ENCODE results near the gene MMP11. TPM values are rescaled to one million over a fixed set of nuclear protein-coding genes. Genes with fewer than 3 reads are reported as not detected.

Gene MMP11, protein sequence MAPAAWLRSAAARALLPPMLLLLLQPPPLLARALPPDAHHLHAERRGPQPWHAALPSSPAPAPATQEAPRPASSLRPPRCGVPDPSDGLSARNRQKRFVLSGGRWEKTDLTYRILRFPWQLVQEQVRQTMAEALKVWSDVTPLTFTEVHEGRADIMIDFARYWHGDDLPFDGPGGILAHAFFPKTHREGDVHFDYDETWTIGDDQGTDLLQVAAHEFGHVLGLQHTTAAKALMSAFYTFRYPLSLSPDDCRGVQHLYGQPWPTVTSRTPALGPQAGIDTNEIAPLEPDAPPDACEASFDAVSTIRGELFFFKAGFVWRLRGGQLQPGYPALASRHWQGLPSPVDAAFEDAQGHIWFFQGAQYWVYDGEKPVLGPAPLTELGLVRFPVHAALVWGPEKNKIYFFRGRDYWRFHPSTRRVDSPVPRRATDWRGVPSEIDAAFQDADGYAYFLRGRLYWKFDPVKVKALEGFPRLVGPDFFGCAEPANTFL
- total RNA-seq, result 0.46 and 1.3 TPM in 2 replicates

DNA sequence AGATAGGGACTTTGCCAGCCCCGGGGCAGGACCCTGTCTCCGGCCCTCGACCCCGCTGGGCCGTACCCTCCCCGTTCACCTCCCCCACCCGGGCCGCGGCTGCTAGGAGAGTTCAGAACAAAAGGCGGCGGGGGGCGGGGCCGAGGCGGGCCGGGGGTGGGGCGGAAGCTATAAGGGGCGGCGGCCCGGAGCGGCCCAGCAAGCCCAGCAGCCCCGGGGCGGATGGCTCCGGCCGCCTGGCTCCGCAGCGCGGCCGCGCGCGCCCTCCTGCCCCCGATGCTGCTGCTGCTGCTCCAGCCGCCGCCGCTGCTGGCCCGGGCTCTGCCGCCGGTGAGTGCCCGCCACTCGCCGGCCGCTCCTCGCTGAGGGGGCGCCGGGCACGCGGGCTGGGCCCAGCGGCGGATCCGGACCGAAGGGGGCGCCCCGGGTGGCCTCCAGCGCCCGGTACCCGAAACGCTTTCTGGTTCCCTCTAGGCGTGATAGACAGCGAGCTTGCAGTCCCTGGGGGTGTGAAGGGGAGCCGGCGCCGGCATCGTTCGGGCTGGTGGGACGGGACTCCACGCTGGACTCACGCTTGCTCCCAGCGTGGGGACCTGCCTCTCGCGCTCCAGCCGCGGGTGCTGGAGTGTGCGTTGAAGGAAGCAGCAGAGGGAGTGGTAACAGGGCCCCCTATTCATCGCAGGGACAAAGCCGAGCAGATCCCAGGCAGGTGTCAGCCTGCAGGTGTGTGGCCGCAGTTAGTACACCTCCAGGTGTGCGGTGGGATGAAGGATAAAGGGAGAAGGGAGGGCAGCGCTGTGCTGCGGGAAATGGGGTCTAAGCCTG, at the start of gene MMP11:
Gene MMP11, plus strand, starts transcription at position 201 of the 825 bp plus-strand sequence. Its CDS starts 22 bp downstream, at position 223.

DNA sequence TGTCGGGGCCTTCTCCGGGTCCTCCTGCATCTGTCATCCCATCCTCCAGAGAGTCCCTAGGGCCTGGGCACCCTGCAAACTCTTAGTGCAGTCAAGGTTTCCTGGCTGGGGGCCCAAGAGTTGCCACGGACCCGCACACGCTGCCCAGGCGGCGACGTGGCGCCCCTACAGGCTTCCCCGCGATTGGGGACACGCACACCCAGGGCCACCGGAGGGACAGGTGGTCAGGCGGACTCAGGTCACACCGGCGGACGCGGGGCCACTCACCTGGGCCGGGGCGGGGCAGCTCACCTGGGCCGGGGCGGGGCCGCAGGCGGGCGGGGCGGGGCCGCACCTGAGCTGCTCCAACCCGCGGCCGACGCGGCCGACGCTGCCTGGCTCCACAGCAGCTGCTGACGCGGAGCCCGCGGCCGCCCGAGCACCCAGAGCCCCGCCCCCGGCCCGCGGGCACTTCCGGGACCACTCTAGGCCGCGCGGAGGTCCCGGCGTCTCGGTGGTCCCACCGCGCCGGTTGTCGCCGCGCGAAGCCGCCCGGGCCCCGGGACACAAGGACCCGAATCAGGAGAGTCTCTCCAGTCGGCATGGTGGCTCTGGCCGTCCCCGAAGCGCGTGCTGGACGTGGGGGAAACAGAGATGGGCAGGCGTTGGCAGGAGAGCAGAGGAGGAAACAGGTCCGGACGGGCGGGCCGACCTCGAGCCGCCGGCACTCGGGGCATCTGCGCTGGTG, 21.8 kb upstream of the MMP11 start, which contains the start of gene ZNF70:
Gene ZNF70, minus strand, starts transcription at position 399 of the 727 bp plus-strand sequence. CDS start 5,972 bp downstream, outside the sequence.

DNA sequence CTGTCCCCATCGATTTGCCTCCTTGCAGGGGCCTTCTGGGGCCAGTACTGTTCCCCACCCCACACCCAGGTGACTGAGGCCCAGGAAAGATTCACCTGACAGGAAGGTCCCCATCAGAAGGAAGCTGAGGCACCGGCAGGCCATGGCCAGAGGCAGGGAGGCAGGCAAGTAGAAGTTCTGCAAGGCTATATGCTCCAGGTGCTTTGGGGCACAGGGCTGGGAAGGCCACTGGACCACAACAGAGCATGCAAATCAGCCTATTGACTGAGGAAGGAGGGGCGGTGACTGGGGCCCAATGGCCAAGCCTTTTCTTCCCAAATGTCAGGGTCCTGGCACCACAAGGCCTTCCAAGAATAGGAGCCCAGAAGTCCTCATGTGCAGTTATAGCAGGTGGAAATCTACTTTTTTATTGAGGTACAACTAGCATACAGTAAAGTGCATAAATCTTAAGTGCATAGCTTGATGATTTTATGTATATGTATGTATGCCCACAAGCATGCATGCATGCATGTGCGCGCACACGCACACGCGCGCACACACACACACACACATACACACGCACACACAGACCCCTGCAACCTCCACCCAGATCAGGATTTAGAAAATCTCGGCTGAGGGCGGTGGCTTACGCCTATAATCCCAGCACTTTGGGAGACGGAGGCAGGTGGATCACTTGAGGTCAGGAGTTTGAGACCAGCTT, 18.3 kb upstream of the MMP11 start, which contains the start of gene VPREB3:
Gene VPREB3, minus strand, starts transcription at position 206 of the 700 bp plus-strand sequence. Its CDS starts 62 bp downstream, at position 144.

GRCh38 chr22:23762842-23763578, 9.6 kb upstream of the MMP11 start, which contains the start of gene C22orf15:
C22orf15 (plus strand) TSS chr22:23762990; CDS start chr22:23763307, 317 bp downstream.

DNA sequence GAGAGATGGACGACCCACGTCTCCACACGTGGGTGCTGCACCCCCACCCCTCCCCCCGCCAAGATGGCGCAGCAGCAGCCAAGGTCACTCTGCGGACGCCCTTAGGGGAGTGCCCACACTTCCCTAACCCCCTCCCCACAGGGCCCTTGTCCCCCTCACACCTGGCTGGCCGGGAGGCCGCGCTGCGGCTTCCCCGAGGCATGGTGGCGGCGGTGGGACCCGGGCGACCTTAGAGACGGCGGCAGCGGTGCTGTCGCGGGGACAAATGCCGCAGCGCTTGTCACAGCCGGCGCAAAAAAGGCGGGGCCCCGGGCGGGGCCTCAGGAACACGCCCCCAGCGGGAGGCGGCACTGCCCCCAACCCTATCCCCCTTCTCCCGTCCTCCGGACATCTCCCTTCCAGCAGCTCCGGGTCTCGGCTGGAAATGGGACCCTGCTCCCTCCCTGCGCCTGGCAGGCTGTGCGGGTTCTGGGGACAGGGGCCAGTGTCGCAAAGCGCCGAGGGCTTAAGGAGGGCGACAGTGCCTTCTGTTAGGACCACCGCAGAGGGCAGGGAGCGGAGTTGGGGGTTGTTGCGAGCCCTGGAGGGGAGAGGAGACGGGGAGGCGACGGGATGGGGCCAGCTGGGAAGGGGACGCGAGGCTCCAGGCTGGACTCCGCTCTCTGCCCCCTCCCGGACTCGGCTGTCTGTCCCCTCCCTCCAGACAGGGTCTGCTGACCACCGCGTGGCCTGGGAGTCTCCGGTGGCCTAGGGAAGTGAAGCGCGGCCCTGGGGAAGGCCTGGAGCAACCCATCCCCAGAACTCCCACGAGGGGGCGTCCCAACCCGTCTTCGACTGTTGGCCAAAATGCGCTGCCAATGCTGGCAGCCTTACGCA, 4.7 kb upstream of the MMP11 start, which contains the start of gene CHCHD10:
Gene CHCHD10, minus strand, starts transcription at position 300 of the 876 bp plus-strand sequence. Its CDS starts 98 bp downstream, at position 202.

GRCh38 chr22:23786752-23787599, 14.3 kb downstream of the MMP11 start, which contains the start of gene SMARCB1:
SMARCB1 (plus strand) TSS chr22:23786966; CDS start chr22:23787170, 204 bp downstream.

Other genes with a start within 250 kb of the MMP11 start
- not detected in 2 replicates for gene IGLL1, start 192.6 kb upstream of the MMP11 start, total RNA-seq
- not detected in 2 replicates for gene DRICH1, start 140.5 kb upstream of the MMP11 start, total RNA-seq
- gene RGL4, start 81.8 kb upstream of the MMP11 start, total RNA-seq, result not detected in 2 replicates
- gene ZNF70, start 21.7 kb upstream of the MMP11 start, total RNA-seq, result 1.4 and 1.6 TPM in 2 replicates
- not detected in 2 replicates for gene VPREB3, start 18.4 kb upstream of the MMP11 start, total RNA-seq
- gene C22orf15, start 9.9 kb upstream of the MMP11 start, total RNA-seq, result 0.35 TPM in 1 of 2 replicates, not detected in the other
- 0.98 and 7.2 TPM in 2 replicates for gene CHCHD10, start 4.9 kb upstream of the MMP11 start, total RNA-seq
- 89.9 and 90.7 TPM in 2 replicates for gene SMARCB1, start 14.1 kb downstream of the MMP11 start, total RNA-seq
- 1.4 and 2.8 TPM in 2 replicates for gene DERL3, start 66.2 kb downstream of the MMP11 start, total RNA-seq
- 4.1 and 10.6 TPM in 2 replicates for gene SLC2A11, start 85.0 kb downstream of the MMP11 start, total RNA-seq
- gene MIF, start 121.5 kb downstream of the MMP11 start, total RNA-seq, result 1,048 and 1,082 TPM in 2 replicates
- gene GSTT2B, start 188.3 kb downstream of the MMP11 start, total RNA-seq, result 0.99 and 2.1 TPM in 2 replicates
- not detected in 2 replicates for gene DDTL, start 194.0 kb downstream of the MMP11 start, total RNA-seq
- gene DDT, start 201.6 kb downstream of the MMP11 start, total RNA-seq, result 130 and 138 TPM in 2 replicates
- not detected in 2 replicates for gene GSTT2, start 207.3 kb downstream of the MMP11 start, total RNA-seq
- not detected in 2 replicates for gene GSTT4, start 232.6 kb downstream of the MMP11 start, total RNA-seq
- 24.2 and 28.4 TPM in 2 replicates for gene CABIN1, start 238.5 kb downstream of the MMP11 start, total RNA-seq

Data from airway epithelial cell (primary cell).